CD4-positive, alpha-beta T cell treated with Interleukin-15 for 1 hour (primary cell): ENCODE measurements around the gene B4GALNT2.
"Not testable (repeated sequence)": the region's sequence is repeated elsewhere in the genome, so short reads cannot be mapped to it uniquely, and the experiment has no call there.

ENCODE experiments used
- DNase-seq: peaks from one replicate; pipeline ENCODE4 v3.0.0-alpha.2; 2020

Gene B4GALNT2

GRCh38 chr17:49184522-49184921 is 52.0 kb downstream of the B4GALNT2 start:
- not testable (repeated sequence) for DNase-seq

- not testable (repeated sequence) for DNase-seq
Measured at GRCh38 chr17:49185381-49185780, 52.8 kb downstream of the B4GALNT2 start.

DNA sequence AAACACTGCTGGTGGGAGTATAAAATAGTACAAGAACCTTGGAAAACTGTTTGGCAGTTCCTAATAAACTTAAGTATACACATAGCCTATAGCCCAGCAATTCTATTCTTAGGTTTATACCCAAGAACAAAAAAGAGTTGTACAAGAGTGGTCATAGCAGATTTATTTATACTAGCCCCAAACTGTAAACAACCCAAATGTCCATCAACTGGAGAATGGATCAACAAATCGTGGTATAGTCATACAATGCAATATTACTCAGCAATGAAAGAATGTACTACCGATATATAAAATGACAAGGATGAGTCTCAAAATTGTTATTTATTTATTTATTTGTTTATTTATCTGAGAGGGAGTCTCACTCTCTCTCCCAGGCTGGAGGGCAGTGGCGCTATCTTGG is 54.7 kb downstream of the B4GALNT2 start:
- no peak for DNase-seq

- DNase-seq, result no peak
Measured at GRCh38 chr17:49190932-49191331, 58.4 kb downstream of the B4GALNT2 start.

GRCh38 chr17:49191409-49191916 is 58.9 kb downstream of the B4GALNT2 start:
- DNase-seq, result no peak

GRCh38 chr17:49191917-49192741 is 59.6 kb downstream of the B4GALNT2 start:
- DNase-seq, result peak; percentile 89

DNA sequence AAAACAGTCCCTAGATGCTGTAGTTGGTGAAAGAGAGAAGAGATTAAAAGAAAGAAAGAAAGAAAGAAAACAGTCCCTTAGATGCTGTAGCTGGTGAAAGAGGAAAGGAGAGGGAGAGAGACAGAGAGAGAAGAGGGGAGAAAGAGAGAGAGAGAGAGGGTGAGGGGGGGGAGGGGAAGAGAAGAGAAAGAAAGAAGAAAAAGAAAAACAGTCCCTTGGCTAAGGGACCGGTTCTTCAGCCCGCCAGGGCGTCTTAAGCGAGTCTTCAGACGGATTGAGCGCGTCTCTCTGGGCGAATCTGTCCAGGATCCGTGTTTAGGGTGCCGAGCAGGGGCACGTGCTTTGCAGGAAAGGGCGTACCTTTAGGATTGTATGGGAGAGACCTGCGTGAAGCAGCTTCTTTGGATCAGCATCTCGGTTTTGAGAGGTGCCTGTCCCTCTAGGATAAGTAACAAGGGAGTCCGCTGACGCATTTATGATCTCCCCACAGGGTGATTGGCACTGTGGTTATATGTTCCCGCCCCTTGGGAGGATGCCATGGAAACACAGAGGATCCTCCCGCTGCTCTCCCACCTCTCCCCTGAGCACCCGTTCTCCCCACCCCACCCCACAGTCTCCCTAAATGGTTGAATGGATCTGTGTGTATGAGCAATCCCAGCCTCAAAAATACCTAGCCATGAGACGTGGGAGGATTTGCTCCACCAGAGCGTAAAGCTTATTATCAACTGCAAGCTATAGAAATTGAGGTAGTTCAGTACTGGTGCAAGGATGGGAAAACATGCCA is 61.1 kb downstream of the B4GALNT2 start:
- peak; percentile 42 for DNase-seq

DNA sequence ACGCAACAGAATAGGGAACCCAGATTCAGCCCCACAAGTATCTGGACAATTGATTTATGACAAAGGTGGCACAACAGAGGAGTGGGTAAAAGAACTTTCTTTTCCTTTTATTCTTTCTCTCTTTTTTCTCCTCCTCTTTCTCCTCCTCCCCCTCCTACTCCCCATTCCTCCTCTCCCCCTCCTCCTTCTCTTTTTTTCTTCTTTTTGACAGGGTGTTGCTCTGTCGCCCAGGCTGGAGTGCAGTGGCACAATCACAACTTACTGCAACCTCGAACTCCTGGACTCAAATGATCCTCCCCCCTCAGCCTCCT is 61.7 kb downstream of the B4GALNT2 start:
- no peak for DNase-seq

DNA sequence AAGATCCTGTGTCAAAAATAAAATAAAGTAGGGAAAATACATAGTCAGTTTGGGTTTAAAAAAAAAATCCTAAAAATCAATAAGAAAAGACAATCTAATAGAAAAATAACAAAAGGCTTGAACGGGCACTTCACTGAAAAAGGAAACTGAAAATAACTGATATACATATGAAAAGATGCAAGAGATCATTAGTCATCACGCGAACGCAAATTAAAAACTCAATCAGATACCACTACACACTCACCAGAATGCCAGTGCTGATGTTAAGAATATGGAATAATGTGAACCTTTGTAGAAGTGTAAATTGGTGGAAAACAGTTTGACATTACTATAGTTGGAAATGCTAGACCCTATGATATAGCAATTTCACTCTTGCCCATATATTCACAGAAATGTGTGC is 63.2 kb downstream of the B4GALNT2 start:
- no peak for DNase-seq

DNA sequence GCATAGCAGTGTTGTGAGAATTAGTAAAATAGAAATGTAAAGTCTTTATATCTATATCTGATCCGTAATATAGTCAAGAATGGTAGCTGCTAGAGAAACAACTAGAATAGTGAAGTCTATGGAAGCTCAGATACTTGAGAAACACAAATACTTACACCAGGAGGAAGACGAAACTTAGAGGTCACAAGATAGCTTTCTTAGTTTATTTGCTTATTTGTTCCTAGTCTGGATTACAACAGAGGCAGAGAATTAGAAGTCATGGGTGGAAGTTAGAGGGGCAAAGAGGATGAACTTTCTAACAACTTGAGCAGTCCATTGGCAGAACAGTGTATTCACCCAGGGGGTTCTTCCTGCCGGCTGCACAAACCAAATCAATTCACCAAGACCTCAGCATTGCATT is 64.0 kb downstream of the B4GALNT2 start:
- no peak for DNase-seq

- DNase-seq, result no peak
Measured at GRCh38 chr17:49197346-49197998, 64.9 kb downstream of the B4GALNT2 start.

DNA sequence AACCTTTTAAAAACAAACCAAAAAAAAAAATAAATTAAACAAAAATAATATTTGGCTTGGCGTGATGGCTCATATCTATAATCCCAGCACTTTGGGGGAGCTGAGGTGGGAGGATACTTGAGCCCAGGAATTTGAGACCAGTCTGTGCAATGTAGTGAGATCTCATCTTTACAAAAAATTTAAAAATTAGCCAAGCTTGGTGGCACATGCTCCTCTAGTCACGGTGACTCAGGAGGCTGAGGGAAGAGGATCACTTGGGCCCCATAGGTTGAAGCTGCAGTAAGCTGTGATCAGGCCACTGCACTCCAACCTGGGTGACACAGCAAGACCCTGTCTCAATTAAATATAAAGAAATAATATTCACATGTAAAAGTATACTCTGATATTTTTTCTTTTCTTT is 65.6 kb downstream of the B4GALNT2 start:
- no peak for DNase-seq

GRCh38 chr17:49200423-49201083 is 68.0 kb downstream of the B4GALNT2 start:
- DNase-seq, result no peak

- DNase-seq, result no peak
Measured at GRCh38 chr17:49201481-49201927, 68.9 kb downstream of the B4GALNT2 start.

GRCh38 chr17:49203796-49204195 is 71.2 kb downstream of the B4GALNT2 start:
- no peak for DNase-seq

DNA sequence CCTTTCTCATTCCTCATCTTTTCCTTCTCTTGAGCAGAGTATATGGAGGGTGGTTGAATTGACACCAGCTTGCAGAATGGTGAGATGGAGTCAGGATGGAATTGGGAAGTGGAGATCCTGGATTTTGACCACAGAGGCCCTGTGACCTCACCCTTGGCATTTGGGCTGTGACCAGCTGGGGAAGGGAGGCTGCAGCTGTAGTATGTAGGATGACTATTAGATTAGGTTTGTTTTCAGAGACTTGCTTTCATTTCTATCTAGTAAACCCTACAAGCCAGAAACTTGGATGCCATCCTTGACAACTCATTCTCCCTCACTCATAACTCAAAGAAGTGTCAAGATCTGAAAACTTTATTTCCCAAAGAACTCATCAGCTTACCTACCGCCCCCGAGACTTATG is 71.9 kb downstream of the B4GALNT2 start:
- DNase-seq, result no peak

DNA sequence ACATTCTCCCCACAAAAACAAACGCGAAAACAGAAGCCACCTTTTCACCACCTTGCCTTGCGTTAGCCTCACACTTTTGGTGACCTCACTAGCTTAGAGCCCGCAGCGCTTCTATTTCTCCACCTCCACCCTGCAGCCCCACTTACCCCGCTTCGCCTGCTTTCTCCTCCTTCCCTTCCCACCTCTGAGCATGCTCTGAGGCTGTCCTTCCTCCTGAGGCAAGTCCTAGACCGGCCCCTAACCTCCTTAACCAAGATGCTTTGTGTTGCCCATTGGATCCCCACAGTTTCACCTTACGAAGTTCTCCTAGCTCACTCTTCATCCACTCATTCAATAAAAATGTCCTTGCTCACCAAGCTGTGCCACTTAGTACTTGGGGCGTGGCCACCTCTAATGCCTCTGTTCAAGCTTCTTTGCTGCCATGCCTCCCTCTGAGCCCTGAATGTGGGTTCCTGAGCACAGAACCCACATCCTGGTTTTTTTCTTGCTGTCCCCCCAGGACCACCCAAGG is 76.5 kb downstream of the B4GALNT2 start:
- no peak for DNase-seq

- peak; percentile 70 for DNase-seq
Measured at GRCh38 chr17:49210158-49211029, 77.8 kb downstream of the B4GALNT2 start, which contains the start of the genes ABI3 and GNGT2. Gene ABI3, plus strand, starts transcription at chr17:49210707. Its CDS starts 18 bp downstream, at chr17:49210725. Gene GNGT2, minus strand, starts transcription at chr17:49210574. Its CDS starts 3,152 bp downstream, at chr17:49207422.

DNA sequence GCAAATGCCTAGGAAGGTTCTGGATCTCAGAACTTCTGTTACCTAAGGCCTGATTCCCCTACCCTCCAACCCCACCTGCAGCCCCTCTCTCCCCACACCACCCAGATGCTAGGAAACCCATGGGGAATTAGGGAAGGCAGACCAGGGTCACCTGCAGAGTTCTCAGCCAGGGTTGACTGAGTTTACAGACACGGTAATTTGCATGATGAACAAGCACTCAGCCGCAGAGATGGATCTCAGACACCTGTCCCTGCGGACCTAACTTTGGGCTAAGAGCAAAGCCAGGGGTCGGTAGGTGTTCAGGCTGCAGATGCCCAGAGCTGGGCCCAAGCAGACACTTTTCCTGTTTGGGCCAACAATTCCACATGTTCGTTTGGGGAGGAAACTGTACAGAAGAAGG is 80.8 kb downstream of the B4GALNT2 start:
- no peak for DNase-seq

GRCh38 chr17:49213847-49214246 is 81.3 kb downstream of the B4GALNT2 start:
- no peak for DNase-seq

- DNase-seq, result no peak
Measured at GRCh38 chr17:49214676-49215360, 82.2 kb downstream of the B4GALNT2 start.
